Nephron (organoid): ENCODE measurements around the gene SMIM41.
A peak's percentile ranks its signal among the peaks of the same experiment; 100 is the strongest.
"Not testable (repeated sequence)": the region's sequence is repeated elsewhere in the genome, so short reads cannot be mapped to it uniquely, and the experiment has no call there.

ENCODE experiments used
- H3K27ac Mint-ChIP-seq, 3 experiments: 2 replicates each; pipeline ENCODE4 v1.8.0; 2020; ENCODE audit warnings: mixed read lengths in 3 of 3, mild to moderate bottlenecking in 2 of 3, moderate library complexity in 1 of 3
- H3K27me3 Mint-ChIP-seq: 2 replicates; pipeline ENCODE4 v1.8.0; 2021; ENCODE audit warnings: low read depth, mild to moderate bottlenecking, moderate library complexity, mixed read lengths
- H3K36me3 Mint-ChIP-seq: 2 replicates; pipeline ENCODE4 v1.8.0; 2020; ENCODE audit warnings: low read depth, mixed read lengths
- H3K4me1 Mint-ChIP-seq: 2 replicates; pipeline ENCODE4 v1.8.0; 2020; ENCODE audit warnings: mixed read lengths
- H3K4me3 Mint-ChIP-seq, 3 experiments: 2 replicates each; pipeline ENCODE4 v1.8.0; 2020; ENCODE audit warnings: mild to moderate bottlenecking in 3 of 3, mixed read lengths in 3 of 3, moderate library complexity in 2 of 3
- H3K9me3 Mint-ChIP-seq: 2 replicates; pipeline ENCODE4 v1.8.0; 2020; ENCODE audit warnings: mixed read lengths
- TF ChIP-seq, protein P1 (sequence below), 3 experiments: fragments of 200-600 bp; sonication (generic); IDR thresholded peaks; one replicate each; pipeline ENCODE4 v1.5.0; 2021; ENCODE audit warnings: antibody characterized with exemption in 3 of 3; ENCODE audit not compliant: unreplicated experiment in 3 of 3

Gene SMIM41

DNA sequence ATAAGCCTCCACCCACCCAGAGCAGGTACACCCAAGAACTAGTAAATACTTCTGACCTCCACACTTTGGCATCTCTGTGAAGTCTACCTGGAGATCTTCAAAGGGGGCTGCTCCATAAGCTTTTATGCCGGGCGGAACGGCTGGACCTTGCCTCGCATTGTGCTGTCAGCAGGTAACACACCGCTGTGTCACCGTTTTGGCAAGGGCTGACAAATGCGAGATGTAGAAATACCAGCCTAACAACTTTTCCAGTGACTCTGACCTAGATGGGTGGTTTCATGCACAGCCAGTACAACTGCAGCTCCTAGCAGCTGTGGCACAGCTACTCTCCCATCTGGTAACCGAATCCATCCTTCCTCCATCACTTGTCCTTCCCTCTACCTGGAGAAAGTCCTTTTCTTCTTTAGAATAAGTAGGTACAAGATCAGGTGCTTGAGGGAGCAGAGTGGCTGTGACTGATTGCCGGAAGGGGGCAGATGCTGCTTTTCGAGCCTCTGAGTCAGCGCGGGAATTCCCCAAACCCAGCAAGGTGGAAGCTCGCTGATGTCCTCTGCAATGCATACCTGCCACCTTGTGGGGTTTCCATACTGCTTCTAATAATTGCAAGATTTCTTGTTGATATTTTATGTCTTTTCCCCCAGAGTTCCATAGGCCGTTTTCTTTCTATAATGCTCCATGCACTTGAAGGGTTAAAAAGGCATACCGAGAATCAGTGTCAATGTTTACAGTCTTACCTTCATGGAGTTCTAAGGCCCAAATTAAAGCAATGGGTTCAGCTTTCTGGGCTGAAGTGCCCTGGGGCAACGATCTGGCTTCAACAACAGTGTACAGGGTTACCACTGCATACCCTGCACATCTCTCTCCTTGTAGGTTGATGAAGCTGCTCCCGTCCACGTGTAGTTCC lies 37.0 kb downstream of the SMIM41 start:
- not testable (repeated sequence) for H3K9me3 Mint-ChIP-seq, H3K27ac Mint-ChIP-seq, H3K36me3 Mint-ChIP-seq, H3K4me1 Mint-ChIP-seq, H3K4me3 Mint-ChIP-seq
- peaks cover 41% of the 10 kb centered on the region for H3K27me3 Mint-ChIP-seq

DNA sequence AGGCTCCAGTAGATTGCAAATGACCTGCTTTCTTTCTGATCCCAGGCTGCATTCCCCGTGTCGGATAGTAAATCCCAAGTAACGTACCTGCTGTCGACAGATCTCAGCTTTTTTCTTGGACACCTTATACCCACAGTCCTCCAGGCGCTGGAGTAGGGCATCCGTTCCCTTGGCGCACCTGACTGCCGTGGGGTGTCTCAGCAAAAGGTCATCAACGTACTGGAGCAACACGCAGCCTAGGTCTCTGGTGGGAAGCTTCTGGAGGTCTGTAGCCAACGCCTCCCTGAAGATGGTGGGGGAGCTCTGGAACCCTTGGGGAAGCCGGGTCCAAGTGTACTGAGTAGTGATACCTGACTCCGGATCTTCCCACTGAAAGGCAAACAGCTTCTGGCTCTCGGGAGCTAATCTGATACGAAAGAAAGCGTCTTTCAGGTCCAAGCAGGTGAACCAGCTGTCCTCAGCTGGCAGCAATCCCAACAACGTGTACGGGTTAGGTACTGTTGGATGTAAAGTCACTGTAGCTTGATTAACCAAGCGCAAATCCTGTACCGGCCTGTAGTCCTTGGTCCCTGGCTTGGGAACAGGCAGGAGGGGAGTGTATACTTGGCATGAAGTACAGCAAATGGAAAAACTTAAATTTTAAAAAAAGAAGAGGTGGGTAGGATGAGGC lies 38.4 kb downstream of the SMIM41 start:
- peak overlapping the region in 2 of 3 experiments; percentile 65 to 78 for H3K27ac Mint-ChIP-seq
- H3K9me3 Mint-ChIP-seq, H3K4me3 Mint-ChIP-seq, H3K36me3 Mint-ChIP-seq: not testable (repeated sequence)
- peaks cover 10% of the 10 kb centered on the region for H3K4me1 Mint-ChIP-seq
- H3K27me3 Mint-ChIP-seq: peaks cover 54% of the 10 kb centered on the region

DNA sequence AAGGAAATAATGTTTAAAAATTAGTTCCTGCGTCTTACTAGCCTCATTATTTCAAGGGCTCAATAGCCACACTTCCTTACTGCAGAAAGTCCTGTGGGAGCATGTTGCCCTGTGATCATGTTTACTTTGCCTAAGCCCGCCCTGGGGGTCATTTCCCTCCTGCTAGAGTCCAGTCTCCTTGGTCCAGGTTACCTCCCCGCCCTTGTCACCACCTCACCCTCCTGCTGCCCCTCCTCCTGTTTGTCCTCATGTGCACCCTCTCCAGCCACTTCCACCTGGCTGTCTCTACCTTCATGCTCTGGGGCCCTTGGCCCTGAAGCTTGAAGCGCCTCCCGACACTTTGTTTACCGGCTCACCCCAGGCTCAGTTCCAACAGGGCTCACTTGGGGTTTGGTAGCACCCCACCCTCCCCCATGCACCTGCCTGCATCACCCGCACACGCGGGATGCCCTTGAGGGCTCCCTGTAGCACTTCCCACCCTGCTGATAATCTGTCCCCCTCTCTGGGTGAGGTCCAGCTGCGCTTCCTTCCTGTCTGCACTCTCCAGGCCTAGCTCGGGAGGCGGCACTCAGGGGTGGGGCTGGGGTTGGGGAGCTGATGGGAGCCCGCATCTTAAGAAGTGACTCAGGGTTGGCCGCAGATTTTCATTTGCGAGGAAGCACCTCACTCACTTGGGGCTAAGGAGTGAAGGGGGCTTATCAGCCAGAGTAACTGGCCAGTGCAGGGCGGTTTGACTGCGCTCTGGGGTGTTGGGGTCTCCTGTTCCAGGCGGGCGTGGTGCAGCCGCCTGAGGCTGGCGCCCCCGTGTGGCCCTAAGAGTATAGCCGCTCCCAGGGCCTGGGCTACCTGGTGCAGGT lies 40.1 kb downstream of the SMIM41 start:
- Mint-ChIP-seq H3K4me1 (peaks cover 17% of the 10 kb centered on the region), H3K27ac (peak overlapping the region in 2 of 3 experiments; percentile 65 to 96), H3K9me3 (no peaks in the 10 kb centered on the region), H3K36me3 (no peaks in the 10 kb centered on the region), H3K4me3 (no peak overlapping the region), H3K27me3 (peaks cover 59% of the 10 kb centered on the region)
- TF ChIP-seq, protein P1, sequence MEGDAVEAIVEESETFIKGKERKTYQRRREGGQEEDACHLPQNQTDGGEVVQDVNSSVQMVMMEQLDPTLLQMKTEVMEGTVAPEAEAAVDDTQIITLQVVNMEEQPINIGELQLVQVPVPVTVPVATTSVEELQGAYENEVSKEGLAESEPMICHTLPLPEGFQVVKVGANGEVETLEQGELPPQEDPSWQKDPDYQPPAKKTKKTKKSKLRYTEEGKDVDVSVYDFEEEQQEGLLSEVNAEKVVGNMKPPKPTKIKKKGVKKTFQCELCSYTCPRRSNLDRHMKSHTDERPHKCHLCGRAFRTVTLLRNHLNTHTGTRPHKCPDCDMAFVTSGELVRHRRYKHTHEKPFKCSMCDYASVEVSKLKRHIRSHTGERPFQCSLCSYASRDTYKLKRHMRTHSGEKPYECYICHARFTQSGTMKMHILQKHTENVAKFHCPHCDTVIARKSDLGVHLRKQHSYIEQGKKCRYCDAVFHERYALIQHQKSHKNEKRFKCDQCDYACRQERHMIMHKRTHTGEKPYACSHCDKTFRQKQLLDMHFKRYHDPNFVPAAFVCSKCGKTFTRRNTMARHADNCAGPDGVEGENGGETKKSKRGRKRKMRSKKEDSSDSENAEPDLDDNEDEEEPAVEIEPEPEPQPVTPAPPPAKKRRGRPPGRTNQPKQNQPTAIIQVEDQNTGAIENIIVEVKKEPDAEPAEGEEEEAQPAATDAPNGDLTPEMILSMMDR (IDR thresholded peaks at IDR 0.05; ENCODE audit: unreplicated experiment in 3 of 3): peak; percentile 44 to 62 (median 51)

DNA sequence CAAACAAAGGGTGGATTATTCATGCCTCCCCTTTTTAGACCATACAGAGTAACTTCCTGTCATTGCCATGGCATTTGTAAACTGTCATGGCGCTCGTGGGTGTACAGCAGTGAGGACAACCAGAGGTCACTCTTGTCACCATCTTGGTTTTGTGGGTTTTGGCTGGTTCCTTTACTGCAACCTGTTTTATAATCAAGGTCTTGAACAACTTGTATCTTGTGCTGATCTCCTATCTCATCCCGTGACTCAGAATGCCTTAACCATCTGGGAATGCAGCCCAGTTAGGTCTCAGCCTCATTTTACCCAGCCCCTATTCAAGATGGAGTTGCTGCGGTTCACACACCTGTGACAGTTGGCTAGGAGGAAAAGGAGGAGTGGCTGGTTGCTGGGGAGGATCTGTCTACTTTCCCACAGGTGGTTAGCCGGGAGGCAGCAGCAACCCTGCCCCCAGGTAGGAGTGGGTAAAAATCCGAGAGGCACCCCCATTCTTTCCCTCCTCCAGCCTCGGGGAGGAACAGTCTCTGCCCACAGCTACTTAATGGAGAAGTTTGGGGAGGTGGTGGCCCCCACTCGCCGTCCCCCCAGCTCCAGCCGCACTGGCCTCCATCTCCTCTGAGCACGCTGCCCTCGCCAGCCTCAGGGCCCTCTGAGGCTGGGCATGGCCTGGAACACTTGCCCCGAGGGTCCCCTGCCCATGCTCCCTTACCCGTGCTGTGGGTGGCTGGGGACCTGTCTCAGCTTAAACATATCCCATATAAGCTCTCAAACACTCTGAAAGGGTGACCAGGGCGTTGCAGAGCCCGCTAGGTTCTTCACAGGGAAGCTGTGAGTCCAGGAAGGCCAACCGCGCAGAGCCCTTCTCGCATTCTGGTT lies 41.7 kb downstream of the SMIM41 start:
- Mint-ChIP-seq H3K9me3 (no peaks in the 10 kb centered on the region), H3K4me1 (peaks cover 26% of the 10 kb centered on the region), H3K27ac (peak overlapping the region in 2 of 3 experiments; percentile 60 to 68), H3K4me3 (no peak overlapping the region), H3K36me3 (no peaks in the 10 kb centered on the region), H3K27me3 (peaks cover 46% of the 10 kb centered on the region)
- TF ChIP-seq, protein P1 (IDR thresholded peaks at IDR 0.05; ENCODE audit: unreplicated experiment in 3 of 3): no peak

DNA sequence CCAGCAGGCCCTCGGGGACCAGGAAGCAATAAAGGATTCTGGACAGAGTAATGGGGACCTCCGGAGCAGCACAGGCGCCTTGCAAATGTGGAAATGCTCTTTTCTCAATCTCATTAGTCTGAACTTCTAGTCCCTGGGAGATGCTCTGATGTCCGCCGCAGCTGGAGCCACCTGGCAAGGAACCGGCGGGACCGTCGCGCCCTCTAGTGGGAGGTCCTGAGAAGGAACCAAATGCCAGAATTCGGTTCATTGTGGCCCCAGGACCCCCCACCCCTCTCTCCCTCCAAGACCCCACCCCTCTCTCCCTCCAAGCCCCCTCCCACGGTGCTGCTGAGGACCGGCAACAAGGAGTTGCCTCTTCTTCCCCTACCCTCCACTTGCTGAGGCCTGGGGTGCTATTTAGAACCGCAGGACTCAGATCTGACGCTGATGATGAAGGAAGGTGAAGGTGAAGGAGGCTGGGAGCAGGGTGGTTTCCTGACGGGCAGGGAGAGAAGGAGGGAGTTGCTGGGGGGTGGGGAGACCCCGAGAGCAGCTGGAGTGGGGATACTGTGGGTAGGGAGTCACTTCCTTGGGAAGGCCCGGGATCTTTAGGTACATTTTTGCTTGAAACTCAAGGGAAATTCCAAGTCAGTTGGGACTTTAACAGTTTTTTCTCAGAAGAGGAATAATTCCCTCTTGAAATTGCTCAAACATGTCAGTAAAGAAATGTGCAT lies 42.5 kb downstream of the SMIM41 start:
- peak overlapping the region in 2 of 3 experiments; percentile 60 to 68 for H3K27ac Mint-ChIP-seq
- TF ChIP-seq, protein P1 (IDR thresholded peaks at IDR 0.05; ENCODE audit: unreplicated experiment in 3 of 3): peak; percentile 78 to 87 (median 83)
- H3K27me3 Mint-ChIP-seq: peaks cover 38% of the 10 kb centered on the region
- no peaks in the 10 kb centered on the region for H3K36me3 Mint-ChIP-seq
- H3K4me1 Mint-ChIP-seq: peaks cover 34% of the 10 kb centered on the region
- peak overlapping the region in 1 of 3 experiments; percentile 5 for H3K4me3 Mint-ChIP-seq
- no peaks in the 10 kb centered on the region for H3K9me3 Mint-ChIP-seq

DNA sequence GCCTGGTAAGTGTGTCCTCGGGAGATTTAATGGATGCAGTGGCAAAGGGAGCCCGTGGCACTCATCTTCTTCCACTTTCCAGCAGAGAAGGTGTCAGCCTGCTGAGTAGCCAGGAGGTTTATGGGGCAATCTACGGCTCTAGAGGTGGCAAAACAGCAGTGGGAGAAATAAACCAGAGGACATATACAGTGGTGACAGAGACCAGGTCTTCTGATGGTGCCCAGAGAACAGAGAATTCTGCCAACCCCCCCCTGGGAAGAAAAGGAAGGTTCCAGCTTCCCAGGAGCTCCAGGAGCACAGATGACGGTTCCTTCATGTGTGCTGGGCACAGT lies 43.0 kb downstream of the SMIM41 start:
- Mint-ChIP-seq H3K36me3 (no peaks in the 10 kb centered on the region), H3K4me3 (no peak overlapping the region), H3K27ac (no peak overlapping the region), H3K9me3 (no peaks in the 10 kb centered on the region), H3K27me3 (peaks cover 38% of the 10 kb centered on the region), H3K4me1 (peaks cover 38% of the 10 kb centered on the region)
- TF ChIP-seq, protein P1 (IDR thresholded peaks at IDR 0.05; ENCODE audit: unreplicated experiment in 3 of 3): no peak
